ENCODE results near the gene PTAFR. TPM values are rescaled to one million over a fixed set of nuclear protein-coding genes. Genes with fewer than 3 reads are reported as not detected.

PTAFR gene, protein sequence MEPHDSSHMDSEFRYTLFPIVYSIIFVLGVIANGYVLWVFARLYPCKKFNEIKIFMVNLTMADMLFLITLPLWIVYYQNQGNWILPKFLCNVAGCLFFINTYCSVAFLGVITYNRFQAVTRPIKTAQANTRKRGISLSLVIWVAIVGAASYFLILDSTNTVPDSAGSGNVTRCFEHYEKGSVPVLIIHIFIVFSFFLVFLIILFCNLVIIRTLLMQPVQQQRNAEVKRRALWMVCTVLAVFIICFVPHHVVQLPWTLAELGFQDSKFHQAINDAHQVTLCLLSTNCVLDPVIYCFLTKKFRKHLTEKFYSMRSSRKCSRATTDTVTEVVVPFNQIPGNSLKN
- polyA plus RNA-seq (2011; rRNA removed) = 0.58 and 0.83 TPM in 2 replicates
- 0.50 and 0.84 TPM in 2 replicates for polyA plus RNA-seq (2012; cell fraction: cytosol; rRNA removed)
- 0.26 and 0.40 TPM in 2 replicates for polyA plus RNA-seq (2012; cell fraction: nucleus; rRNA removed)
- polyA plus RNA-seq (2017; fragmentation: RNase III; extraction: RNeasy Plus Mini Kit Qiagen cat#74134 plus additional on column Dnase treatment) = 0.17 to 0.24 TPM (median 0.17 TPM) in 3 replicates
- 0.70 and 0.83 TPM in 2 replicates for polyA minus RNA-seq (2011; rRNA and poly(A)+ RNA removed)

DNA sequence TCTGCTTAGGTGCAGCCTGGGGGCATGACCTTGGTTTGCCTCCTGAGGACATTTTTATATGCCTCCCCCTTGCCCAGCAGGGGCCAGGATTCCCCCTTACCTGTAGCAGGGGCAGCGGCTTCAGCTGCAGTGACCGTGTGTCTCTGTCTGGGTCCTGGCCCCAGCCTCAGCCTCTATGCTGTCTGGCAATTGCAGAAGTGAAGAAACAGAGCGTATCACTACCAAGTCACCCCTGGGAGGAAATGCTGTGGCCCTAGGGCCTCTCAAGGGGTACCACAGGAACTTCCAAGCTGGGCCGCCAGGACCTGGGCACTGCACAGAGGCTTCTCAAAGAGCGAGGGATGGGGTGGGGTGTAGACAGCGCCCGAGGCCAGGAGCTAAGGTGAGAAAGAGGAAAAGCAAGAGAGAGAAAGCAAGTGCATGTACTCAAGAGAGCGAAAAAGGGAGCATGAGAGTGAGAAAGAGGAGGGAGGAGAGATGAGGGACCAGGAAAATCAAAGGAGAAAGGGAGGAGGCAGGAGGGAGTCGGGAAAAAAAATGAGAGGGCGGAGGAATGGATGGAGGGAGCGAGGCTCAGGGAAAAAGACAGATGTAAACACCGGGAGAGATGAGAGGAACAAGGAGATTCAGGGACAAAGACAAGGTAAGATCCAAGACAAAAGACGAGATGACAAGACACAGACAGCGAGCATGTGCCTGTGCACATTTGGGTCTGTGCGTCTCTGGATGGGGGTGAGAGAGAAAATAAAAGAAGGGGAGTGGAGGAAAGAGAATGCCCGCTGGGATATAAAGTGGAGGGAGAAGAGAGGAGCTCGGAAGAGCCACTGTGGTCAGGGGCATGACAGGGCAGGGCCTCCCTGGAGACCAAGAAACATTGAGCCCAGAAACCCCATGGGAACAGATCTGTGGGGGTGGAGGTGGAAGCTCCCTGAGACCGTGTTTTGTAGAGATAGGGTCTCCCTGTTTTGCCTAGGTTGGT is at the start of gene PTAFR:
PTAFR (minus strand) TSS at position 199 of the 979 bp plus-strand sequence. CDS start 25,669 bp downstream, outside the sequence.
- Histone ChIP-seq H3K4me2 (no peak within 1 kb of the TSS), H3K4me1 (no peaks in the 10 kb centered on the region), H3K9me3 (no peaks in the 10 kb centered on the region), H3K27ac (no peak within 1 kb of the TSS; a peak in 1 of 6 replicates), H3K4me3 (no peak within 1 kb of the TSS)
- CTCF ChIA-PET = interaction anchor here (1.0 kb wide), 1 partner anchor 62 kb away, joined by 3 read pairs; no protein-coding TSS in a partner anchor
- TF ChIP-seq RNF2 (IDR thresholded peaks at IDR 0.05; ENCODE audit: borderline replicate concordance, low read depth) = no peak
- TF ChIP-seq, protein P1, sequence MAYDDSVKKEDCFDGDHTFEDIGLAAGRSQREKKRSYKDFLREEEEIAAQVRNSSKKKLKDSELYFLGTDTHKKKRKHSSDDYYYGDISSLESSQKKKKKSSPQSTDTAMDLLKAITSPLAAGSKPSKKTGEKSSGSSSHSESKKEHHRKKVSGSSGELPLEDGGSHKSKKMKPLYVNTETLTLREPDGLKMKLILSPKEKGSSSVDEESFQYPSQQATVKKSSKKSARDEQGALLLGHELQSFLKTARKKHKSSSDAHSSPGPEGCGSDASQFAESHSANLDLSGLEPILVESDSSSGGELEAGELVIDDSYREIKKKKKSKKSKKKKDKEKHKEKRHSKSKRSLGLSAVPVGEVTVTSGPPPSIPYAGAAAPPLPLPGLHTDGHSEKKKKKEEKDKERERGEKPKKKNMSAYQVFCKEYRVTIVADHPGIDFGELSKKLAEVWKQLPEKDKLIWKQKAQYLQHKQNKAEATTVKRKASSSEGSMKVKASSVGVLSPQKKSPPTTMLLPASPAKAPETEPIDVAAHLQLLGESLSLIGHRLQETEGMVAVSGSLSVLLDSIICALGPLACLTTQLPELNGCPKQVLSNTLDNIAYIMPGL (CRISPR knock-in tag; IDR thresholded peaks at IDR 0.05; ENCODE audit: borderline replicate concordance) = no peak
- TF ChIP-seq MAZ (IDR thresholded peaks at IDR 0.05; ENCODE audit: borderline replicate concordance, low read depth, low read length) = no peak
- no peak for TF ChIP-seq RCOR1 (IDR thresholded peaks at IDR 0.05; ENCODE audit: low read depth, low read length)
- TF ChIP-seq ZNF302 (CRISPR knock-in tag; IDR thresholded peaks at IDR 0.05) = no peak
- no peak for TF ChIP-seq EHMT2 (IDR thresholded peaks at IDR 0.05; ENCODE audit: low read depth)
- no peak for TF ChIP-seq NPAS2 (CRISPR knock-in tag; IDR thresholded peaks at IDR 0.05; ENCODE audit: borderline replicate concordance)
- no peak for TF ChIP-seq TFCP2L1 (CRISPR knock-in tag; IDR thresholded peaks at IDR 0.05)
- ATAC-seq = no peak
- no peak for DNase-seq (ENCODE audit: low read depth in 1 of 2, low spot score in 1 of 2)
- POLR2A ChIA-PET = no interaction called here
- FAIRE-seq = no peak
- 78% methylated on average over 18 of the region's 18 CpGs for WGBS (ENCODE audit: missing lambda C conversion rate)

DNA sequence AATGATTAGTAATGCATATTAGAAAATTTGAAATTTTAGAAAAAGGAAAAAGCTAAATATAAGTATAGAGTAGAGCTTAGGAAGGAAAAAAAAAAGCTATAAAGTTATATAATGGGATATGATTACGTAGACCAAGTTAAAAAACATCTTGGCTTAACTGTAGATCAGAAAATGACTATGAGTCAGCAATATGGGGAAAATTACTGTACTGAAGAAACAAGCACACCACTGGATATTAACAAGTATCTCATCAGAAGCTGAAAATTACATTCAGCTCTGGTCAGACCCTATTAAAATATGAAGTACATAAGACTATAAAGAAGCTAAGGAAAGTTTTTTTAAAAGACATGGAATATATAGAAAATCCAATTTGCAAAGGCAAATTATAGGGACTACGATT is 36.8 kb upstream of the PTAFR start:
- ChIA-PET POLR2A (interaction anchor here (1.5 kb wide), 1 partner anchor 125 kb away, joined by 4 read pairs; the partner anchor contains the start of gene EYA3), CTCF (interaction anchor here (0.6 to 7.7 kb wide), 3 partner anchors 35 to 403 kb away, joined by 3 to 144 read pairs (median 4); partner anchors contain the start of gene EYA3)
- Histone ChIP-seq H3K27ac (no peak overlapping the region), H3K4me2 (no peak overlapping the region), H3K4me3 (no peak overlapping the region), H3K9me3 (no peaks in the 10 kb centered on the region), H3K4me1 (0 out of 3 replicates have a peak, but pooled peaks cover 3% of the 10 kb centered on the region)
- ATAC-seq (no peak), DNase-seq (ENCODE audit: low read depth in 1 of 2, low spot score in 1 of 2) (no peak), FAIRE-seq (no peak)
- whole genome bisulfite sequencing (ENCODE audit: missing lambda C conversion rate) = 79% methylated on average over 2 of the region's 2 CpGs
- TF ChIP-seq, protein P2, sequence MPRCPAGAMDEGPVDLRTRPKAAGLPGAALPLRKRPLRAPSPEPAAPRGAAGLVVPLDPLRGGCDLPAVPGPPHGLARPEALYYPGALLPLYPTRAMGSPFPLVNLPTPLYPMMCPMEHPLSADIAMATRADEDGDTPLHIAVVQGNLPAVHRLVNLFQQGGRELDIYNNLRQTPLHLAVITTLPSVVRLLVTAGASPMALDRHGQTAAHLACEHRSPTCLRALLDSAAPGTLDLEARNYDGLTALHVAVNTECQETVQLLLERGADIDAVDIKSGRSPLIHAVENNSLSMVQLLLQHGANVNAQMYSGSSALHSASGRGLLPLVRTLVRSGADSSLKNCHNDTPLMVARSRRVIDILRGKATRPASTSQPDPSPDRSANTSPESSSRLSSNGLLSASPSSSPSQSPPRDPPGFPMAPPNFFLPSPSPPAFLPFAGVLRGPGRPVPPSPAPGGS (IDR thresholded peaks at IDR 0.05) = no peak
- TF ChIP-seq MAFK (IDR thresholded peaks at IDR 0.05; ENCODE audit: partially characterized antibody) = peak; percentile 54

DNA sequence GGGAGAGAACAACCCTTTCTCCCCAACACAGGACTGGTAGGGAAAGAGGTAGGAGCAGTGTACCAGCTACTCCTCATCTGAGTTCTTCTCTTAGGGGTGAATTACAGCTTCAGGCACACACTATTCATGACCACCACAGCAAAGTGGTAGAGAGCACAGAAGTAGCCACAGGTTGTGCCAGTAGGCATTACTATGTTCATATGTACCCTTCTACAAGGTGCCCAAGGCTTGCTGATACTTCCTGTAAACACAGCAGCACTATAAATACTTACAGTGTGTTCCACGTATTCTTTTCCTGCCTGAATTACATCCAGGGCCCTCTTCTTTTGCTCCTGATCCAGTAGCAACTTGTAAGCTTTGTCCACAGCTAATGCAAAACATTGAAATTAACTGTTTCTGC is 33.2 kb upstream of the PTAFR start:
- POLR2A ChIA-PET = interaction anchor here (1.1 to 1.3 kb wide), 2 partner anchors 118 to 121 kb away, joined by 3 to 6 read pairs; partner anchors contain the start of gene EYA3
- WGBS (ENCODE audit: missing lambda C conversion rate) = 83% methylated on average over 1 of the region's 1 CpG
- TF ChIP-seq, protein P3, sequence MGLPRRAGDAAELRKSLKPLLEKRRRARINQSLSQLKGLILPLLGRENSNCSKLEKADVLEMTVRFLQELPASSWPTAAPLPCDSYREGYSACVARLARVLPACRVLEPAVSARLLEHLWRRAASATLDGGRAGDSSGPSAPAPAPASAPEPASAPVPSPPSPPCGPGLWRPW (IDR thresholded peaks at IDR 0.05) = no peak
- TF ChIP-seq HEYL (CRISPR knock-in tag; IDR thresholded peaks at IDR 0.05) = no peak
- TF ChIP-seq CHD4 (IDR thresholded peaks at IDR 0.05; ENCODE audit: borderline replicate concordance) = no peak
- no peak for TF ChIP-seq FOSL2 (IDR thresholded peaks at IDR 0.05)
- TF ChIP-seq FOSL2 (CRISPR knock-in tag; IDR thresholded peaks at IDR 0.05) = no peak
- TF ChIP-seq FOSB (CRISPR knock-in tag; IDR thresholded peaks at IDR 0.05) = no peak
- TF ChIP-seq, protein P1 (CRISPR knock-in tag; IDR thresholded peaks at IDR 0.05; ENCODE audit: borderline replicate concordance) = no peak
- TF ChIP-seq SMC3 (IDR thresholded peaks at IDR 0.05) = no peak
- TF ChIP-seq, protein P4, sequence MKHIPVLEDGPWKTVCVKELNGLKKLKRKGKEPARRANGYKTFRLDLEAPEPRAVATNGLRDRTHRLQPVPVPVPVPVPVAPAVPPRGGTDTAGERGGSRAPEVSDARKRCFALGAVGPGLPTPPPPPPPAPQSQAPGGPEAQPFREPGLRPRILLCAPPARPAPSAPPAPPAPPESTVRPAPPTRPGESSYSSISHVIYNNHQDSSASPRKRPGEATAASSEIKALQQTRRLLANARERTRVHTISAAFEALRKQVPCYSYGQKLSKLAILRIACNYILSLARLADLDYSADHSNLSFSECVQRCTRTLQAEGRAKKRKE (CRISPR knock-in tag; IDR thresholded peaks at IDR 0.05; ENCODE audit: low read depth) = no peak
- TF ChIP-seq, protein P5, sequence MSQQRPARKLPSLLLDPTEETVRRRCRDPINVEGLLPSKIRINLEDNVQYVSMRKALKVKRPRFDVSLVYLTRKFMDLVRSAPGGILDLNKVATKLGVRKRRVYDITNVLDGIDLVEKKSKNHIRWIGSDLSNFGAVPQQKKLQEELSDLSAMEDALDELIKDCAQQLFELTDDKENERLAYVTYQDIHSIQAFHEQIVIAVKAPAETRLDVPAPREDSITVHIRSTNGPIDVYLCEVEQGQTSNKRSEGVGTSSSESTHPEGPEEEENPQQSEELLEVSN (IDR thresholded peaks at IDR 0.05; ENCODE audit: borderline replicate concordance, low read depth) = no peak
- no peak for TF ChIP-seq ZNF302 (CRISPR knock-in tag; IDR thresholded peaks at IDR 0.05)

More for the DNA sequence above, 33.2 kb upstream of the PTAFR start:
- H3K9me3 ChIP-seq = no peaks in the 10 kb centered on the region
- no peak overlapping the region for H3K4me3 ChIP-seq
- DNase-seq (ENCODE audit: low read depth in 1 of 2, low spot score in 1 of 2) = no peak
- H3K4me2 ChIP-seq = no peak overlapping the region
- H3K27ac ChIP-seq = no peak overlapping the region
- CTCF ChIA-PET = interaction anchor here (0.7 to 7.7 kb wide), 32 partner anchors 9 to 379 kb away, joined by 3 to 144 read pairs (median 4); partner anchors contain the start of genes EYA3 and PPP1R8
- no peak for ATAC-seq
- 0 out of 3 replicates have a peak, but pooled peaks cover 3% of the 10 kb centered on the region for H3K4me1 ChIP-seq
- FAIRE-seq = no peak

All from A549 (cell line).